Heart left ventricle (tissue), 16 donors: ENCODE measurements around the gene PLK5. TPM values are rescaled to one million over a fixed set of nuclear protein-coding genes. Genes with fewer than 3 reads are reported as not detected.

Experiments used
- ATAC-seq, 4 donors: fragments of 200-7000 bp; cut with Tn5 transposase; one replicate each; pipeline ENCODE4 v1.9.1; 2020 to 2022; ENCODE audit warnings: moderate library complexity in 4 of 4, mild to moderate bottlenecking in 3 of 4, moderate number of reproducible peaks in 1 of 4
- DNase-seq, 5 donors: peaks; one replicate each; pipeline ENCODE4 v3.0.0-alpha.2; 2020
- H3K27ac ChIP-seq, 12 donors: fragments of 200-600 bp; sonication (generic) in 4 of 12; one replicate each; pipeline versions ENCODE4 v1.5.0 to v1.8.0; 2016 to 2022; ENCODE audit warnings: mild to moderate bottlenecking in 2 of 12
- H3K27me3 ChIP-seq, 9 donors: fragments of 200-600 bp; sonication (generic) in 2 of 9; one replicate each; pipeline versions ENCODE4 v1.5.1 to v1.8.0; 2016 to 2022; ENCODE audit warnings: mild to moderate bottlenecking in 3 of 9
- H3K36me3 ChIP-seq, 9 donors: fragments of 200-600 bp; sonication (generic) in 2 of 9; one replicate each; pipeline versions ENCODE4 v1.5.0 to v1.8.0; 2018 to 2022; ENCODE audit warnings: mild to moderate bottlenecking in 2 of 9
- H3K4me1 ChIP-seq, 12 donors: fragments of 200-600 bp; sonication (generic) in 4 of 12; one replicate each; pipeline versions ENCODE4 v1.5.0 to v1.8.0; 2016 to 2022; ENCODE audit warnings: mild to moderate bottlenecking in 3 of 12
- H3K4me3 ChIP-seq, 12 donors: fragments of 200-600 bp; sonication (generic) in 4 of 12; one replicate each; pipeline versions ENCODE4 v1.5.0 to v1.8.0; 2017 to 2022; ENCODE audit warnings: mild to moderate bottlenecking in 9 of 12, moderate library complexity in 4 of 12
- H3K9me3 ChIP-seq, 12 donors: fragments of 200-600 bp; sonication (generic) in 4 of 12; one replicate each; pipeline versions ENCODE4 v1.5.0 to v1.8.0; 2016 to 2022; ENCODE audit warnings: mild to moderate bottlenecking in 1 of 12
- CTCF ChIP-seq, 12 donors: fragments of 200-600 bp; sonication (generic) in 4 of 12; IDR thresholded peaks; one replicate each; pipeline versions ENCODE4 v1.5.0 to v1.8.0; 2018 to 2022; ENCODE audit warnings: antibody characterized with exemption in 12 of 12, mild to moderate bottlenecking in 5 of 12
- POLR2A ChIP-seq, 2 donors: fragments of 450-650 bp; IDR thresholded peaks; one replicate each; pipeline ENCODE4 v1.6.1; 2017; ENCODE audit warnings: antibody characterized with exemption in 2 of 2, mild to moderate bottlenecking in 2 of 2, moderate library complexity in 2 of 2
- WGBS, 4 donors: extraction: QIAGEN DNeasy Blood & Tissue Kit in 2 of 4; methylation state at CpG; one replicate each; pipeline versions ENCODE4 v1.1.5 to v1.1.7; 2013 to 2018; 5-methylcytosine and 5-hydroxymethylcytosine counted together
- intact Hi-C, 10 donors: fragments of 100-400 bp; cut with DNase I; formaldehyde crosslinking; loops; one replicate each; pipeline versions ENCODE4 v1.11.1 to v1.14.2; 2022
- polyA plus RNA-seq, 2 donors: library from polyadenylated mRNA; stranded (reverse); fragments of 200-250 nt; gene quantifications; one replicate each; pipeline ENCODE4 v1.2.3, GENCODE V29; 2013
- total RNA-seq, 9 donors: library from RNA; depleted of rRNA in 2 of 9; stranded (reverse); fragments of >200 nt in 2 of 9; fragmentation: NEBNext Ultra II Directional in 3 of 9; extraction: Animal tissue kit (Norgen Biotek cat#: 25700) in 3 of 9; gene quantifications; one replicate each; pipeline versions ENCODE4 v1.1.0 to v1.2.4, GENCODE V29; 2016 to 2023
- donor health status: ischemic (EF 13 %, LVEDD 7.1; RV severe dilation, severe dysfunction).
- donor health status: healthy with polysubstance abuse.
- donor health status: DM: no; HTN: yes; CAD: no.
- donor health status: DM: no; HTN: no; CAD: no.
- donor health status: ischemic (EF 25% LVEDD 6.9; RV normal size, moderate dysfunction).
- donor health status: ischemic (EF 25% LVEDD 5.7; RV mildly dilated, moderate dysfunction).
- donor health status: healthy.
- donor health status: DM: yes; HTN: yes; CAD: no.
- donor health status: ischemic (EF 35%, LVEDD 5.7; RV mildly dilated, moderate dysfunction).
- donor health status: nonischemic (EF 11% LVEDD 7.7; RV severe dilation, severe dysfunction).
- donor health status: DM: yes; HTN: yes; CAD: no.
- donor health status: PGD.
- donor health status: ischemic (EF 29% LVEDD 5.4; RV normal size, mild dysfunction).
- donor health status: nonischemic (EF 23%, LVEDD 6.1; RV moderate dilation, normal function).

Gene PLK5
- total and polyA plus RNA-seq, 11 donors: 0.17 to 0.30 TPM; not detected in 9

GRCh38 chr19:1555487-1556389 lies 31.9 kb downstream of the PLK5 start:
- Histone ChIP-seq H3K4me1 (peaks cover 0 to 9% (median 0%) of the 10 kb centered on the region in 12 donors), H3K9me3 (no peaks in the 10 kb centered on the region), H3K4me3 (no peak overlapping the region), H3K27me3 (no peaks in the 10 kb centered on the region), H3K36me3 (peaks cover 0 to 17% (median 0%) of the 10 kb centered on the region in 9 donors), H3K27ac (no peak overlapping the region)
- WGBS, 4 donors: 95 to 96% (median 96%) methylated on average over 88 to 121 of the region's 121 CpGs
- ATAC-seq (no peak), DNase-seq (no peak)
- TF ChIP-seq POLR2A (IDR thresholded peaks at IDR 0.05) (no peak), CTCF (IDR thresholded peaks at IDR 0.05) (no peak)
- intact Hi-C loops: loop anchor here in 1 of 10 donors (10.0 kb wide), 1 partner anchor 269 kb away; no protein-coding TSS in a partner anchor

- TF ChIP-seq POLR2A (IDR thresholded peaks at IDR 0.05) (no peak), CTCF (IDR thresholded peaks at IDR 0.05) (no peak)
- intact Hi-C loops: loop anchor here in 1 of 10 donors (10.0 kb wide), 1 partner anchor 268 kb away; no protein-coding TSS in a partner anchor
- no peaks in the 10 kb centered on the region for H3K9me3 ChIP-seq
- WGBS, 4 donors: 96 to 97% (median 96%) methylated on average over 64 to 66 of the region's 66 CpGs
- no peak overlapping the region for H3K4me3 ChIP-seq
- H3K27ac ChIP-seq: no peak overlapping the region
- no peak for ATAC-seq
- H3K4me1 ChIP-seq: peaks cover 0 to 13% (median 0%) of the 10 kb centered on the region in 12 donors
- no peaks in the 10 kb centered on the region for H3K27me3 ChIP-seq
- H3K36me3 ChIP-seq: peaks cover 0 to 17% (median 0%) of the 10 kb centered on the region in 9 donors
- DNase-seq: no peak
Observed at GRCh38 chr19:1556390-1557070, 32.7 kb downstream of the PLK5 start.

GRCh38 chr19:1558552-1558951 lies 34.7 kb downstream of the PLK5 start:
- no peak overlapping the region for H3K4me3 ChIP-seq
- no peaks in the 10 kb centered on the region for H3K9me3 ChIP-seq
- TF ChIP-seq POLR2A (IDR thresholded peaks at IDR 0.05): no peak
- no peak for TF ChIP-seq CTCF (IDR thresholded peaks at IDR 0.05)
- 86 to 92% (median 87%) methylated on average over 10 to 12 of the region's 12 CpGs for WGBS, 4 donors
- H3K27ac ChIP-seq: no peak overlapping the region
- H3K4me1 ChIP-seq: peaks cover 0 to 13% (median 0%) of the 10 kb centered on the region in 12 donors
- H3K27me3 ChIP-seq: no peaks in the 10 kb centered on the region
- H3K36me3 ChIP-seq: peaks cover 0 to 17% (median 0%) of the 10 kb centered on the region in 9 donors
- intact Hi-C loops: loop anchor here in 1 of 10 donors (10.0 kb wide), 1 partner anchor 266 kb away; no protein-coding TSS in a partner anchor
- DNase-seq (no peak), ATAC-seq (no peak)
